Mesenchymal stem cell (in vitro differentiated cells and primary cell): ENCODE data around the gene NES.

Source experiments
- DNase-seq: peaks from one replicate; pipeline ENCODE4 v3.0.0-alpha.2; 2013
- H2AFZ ChIP-seq: one replicate; pipeline ENCODE4 v1.6.1; 2013; ENCODE audit warnings: low read depth, mild to moderate bottlenecking, control low read depth, inconsistent platforms, low read length, moderate library complexity
- H2AK5ac ChIP-seq: 2 replicates; pipeline ENCODE4 v1.6.1; 2013; ENCODE audit warnings: low read length, moderate library complexity, mild to moderate bottlenecking, inconsistent platforms; ENCODE audit not compliant: severe bottlenecking
- H2BK120ac ChIP-seq: one replicate; pipeline ENCODE4 v1.6.1; 2013; ENCODE audit warnings: low read depth, mild to moderate bottlenecking, inconsistent platforms, low read length, moderate library complexity
- H2BK12ac ChIP-seq, 2 experiments: one replicate each; pipeline ENCODE4 v1.6.1; 2013; ENCODE audit warnings: inconsistent platforms in 2 of 2, low read length in 2 of 2, mild to moderate bottlenecking in 2 of 2, moderate library complexity in 2 of 2, control low read depth in 1 of 2
- H2BK15ac ChIP-seq: one replicate; pipeline ENCODE4 v1.6.1; 2013; ENCODE audit warnings: mild to moderate bottlenecking, low read depth, inconsistent platforms; ENCODE audit not compliant: poor library complexity, severe bottlenecking
- H2BK5ac ChIP-seq: 2 replicates; pipeline ENCODE4 v1.6.1; 2013; ENCODE audit warnings: low read depth, mild to moderate bottlenecking, low read length, control low read depth, inconsistent platforms; ENCODE audit not compliant: poor library complexity, severe bottlenecking
- H3K14ac ChIP-seq, 2 experiments: one replicate each; pipeline ENCODE4 v1.6.1; 2013; ENCODE audit warnings: inconsistent platforms in 2 of 2, low read length in 2 of 2, control low read depth in 1 of 2, mild to moderate bottlenecking in 1 of 2, moderate library complexity in 1 of 2
- H3K18ac ChIP-seq, 2 experiments: one replicate each; pipeline ENCODE4 v1.6.1; 2013; ENCODE audit warnings: inconsistent platforms in 2 of 2, low read length in 2 of 2, control low read depth in 1 of 2, low read depth in 1 of 2, mild to moderate bottlenecking in 1 of 2
- H3K23ac ChIP-seq, 2 experiments: one replicate each; pipeline ENCODE4 v1.6.1; 2013; ENCODE audit warnings: inconsistent platforms in 2 of 2, low read length in 2 of 2, mild to moderate bottlenecking in 2 of 2, moderate library complexity in 2 of 2, control low read depth in 1 of 2
- H3K27ac ChIP-seq: 2 replicates; pipeline ENCODE4 v1.5.1; 2013; ENCODE audit warnings: mild to moderate bottlenecking, moderate library complexity, low read length, control low read depth, inconsistent platforms; ENCODE audit not compliant: poor library complexity, severe bottlenecking
- H3K27me3 ChIP-seq, 2 experiments: 2 replicates each; pipeline versions ENCODE4 v1.6.1 to v1.7.0; 2013; ENCODE audit warnings: low read length in 2 of 2, mild to moderate bottlenecking in 2 of 2, moderate library complexity in 2 of 2, control low read depth in 1 of 2, inconsistent platforms in 1 of 2; ENCODE audit not compliant: control insufficient read depth in 1 of 2, insufficient read depth in 1 of 2
- H3K36me3 ChIP-seq, 2 experiments: 2 replicates each; pipeline versions ENCODE4 v1.6.1 to v1.7.0; 2013; ENCODE audit warnings: low read length in 2 of 2, control low read depth in 1 of 2, inconsistent platforms in 1 of 2, low read depth in 1 of 2, mild to moderate bottlenecking in 1 of 2; ENCODE audit not compliant: insufficient read depth in 2 of 2, control insufficient read depth in 1 of 2
- H3K4ac ChIP-seq, 2 experiments: one replicate each; pipeline ENCODE4 v1.6.1; 2013; ENCODE audit warnings: inconsistent platforms in 2 of 2, low read length in 2 of 2, mild to moderate bottlenecking in 2 of 2, moderate library complexity in 2 of 2, control low read depth in 1 of 2, low read depth in 1 of 2
- H3K4me1 ChIP-seq: 2 replicates; pipeline ENCODE4 v1.6.1; 2013; ENCODE audit warnings: low read depth, low read length, control low read depth; ENCODE audit not compliant: control insufficient read depth, insufficient read depth
- H3K4me2 ChIP-seq: 2 replicates; pipeline ENCODE4 v1.6.1; 2013; ENCODE audit warnings: low read length, mild to moderate bottlenecking, inconsistent platforms; ENCODE audit not compliant: poor library complexity, severe bottlenecking
- H3K4me3 ChIP-seq, 2 experiments: 2 replicates each; pipeline versions ENCODE4 v1.5.1 to v1.7.0; 2013; ENCODE audit warnings: low read length in 2 of 2, mild to moderate bottlenecking in 2 of 2, control low read depth in 1 of 2, low read depth in 1 of 2; ENCODE audit not compliant: insufficient read depth in 1 of 2
- H3K79me1 ChIP-seq: replicated peaks from 2 replicates; pipeline ENCODE4 v1.6.1; 2013; ENCODE audit warnings: mild to moderate bottlenecking, control low read depth, low read length, inconsistent platforms; ENCODE audit not compliant: poor library complexity, severe bottlenecking
- H3K9ac ChIP-seq: 2 replicates; pipeline ENCODE4 v1.7.0; 2013; ENCODE audit warnings: mild to moderate bottlenecking, low read length, moderate library complexity
- H3K9me3 ChIP-seq: 2 replicates; pipeline ENCODE4 v1.7.0; 2013; ENCODE audit warnings: mild to moderate bottlenecking, low read length; ENCODE audit not compliant: control insufficient read depth
- H4K8ac ChIP-seq: one replicate; pipeline ENCODE4 v1.6.1; 2013; ENCODE audit warnings: inconsistent platforms, mild to moderate bottlenecking, low read length, moderate library complexity
- H4K91ac ChIP-seq: one replicate; pipeline ENCODE4 v1.6.1; 2013; ENCODE audit warnings: mild to moderate bottlenecking, low read length, inconsistent platforms
- WGBS: methylation state at CpG from one replicate; pipeline ENCODE4 v1.1.7; 2013; ENCODE audit warnings: mixed read lengths; 5-methylcytosine and 5-hydroxymethylcytosine counted together

The NES gene

DNA sequence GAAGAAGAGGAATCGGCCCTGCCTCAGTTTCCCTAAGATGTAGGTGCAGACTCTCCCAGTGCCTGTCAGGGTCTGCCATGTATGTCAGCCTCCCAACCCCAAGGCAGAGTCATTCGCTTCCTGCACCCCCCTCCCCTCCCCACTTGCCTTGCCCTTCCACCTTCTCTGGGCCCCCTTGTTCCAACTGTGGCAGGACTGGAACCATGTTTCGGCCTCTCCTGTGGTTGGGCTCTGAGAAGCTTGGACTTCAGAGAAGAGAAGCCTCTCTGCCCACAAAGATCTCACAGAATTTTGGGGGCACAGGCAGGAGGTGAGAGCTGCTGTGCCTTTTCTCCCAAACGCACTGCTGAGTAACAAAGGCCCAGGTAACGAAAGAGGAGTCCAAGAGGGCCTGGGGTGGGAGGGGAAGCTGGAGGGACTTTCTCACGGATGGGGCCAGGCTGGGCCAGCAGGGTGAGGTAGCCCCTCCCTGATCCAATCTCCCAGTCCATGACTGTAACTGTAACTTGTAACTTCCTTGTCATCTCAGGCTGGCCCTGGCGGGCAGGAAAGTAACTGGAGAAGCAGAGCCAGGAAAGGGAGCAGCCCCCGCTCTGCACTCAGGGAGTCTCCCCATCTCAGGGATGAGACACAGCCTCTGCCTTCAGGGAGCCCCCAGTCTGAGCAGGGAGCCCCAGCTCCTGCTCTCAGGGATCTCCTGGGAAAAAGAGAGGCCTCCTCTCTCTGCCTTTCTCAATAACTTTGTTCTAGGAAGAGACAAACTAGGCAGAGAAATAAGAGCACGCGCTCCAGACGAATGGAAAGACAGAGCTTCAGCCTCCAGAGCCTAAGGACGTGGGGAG lies 16.9 kb upstream of the NES start:
- peak overlapping the region; percentile 18 for H3K9ac ChIP-seq
- peak overlapping the region; percentile 94 for H4K8ac ChIP-seq
- H2BK12ac ChIP-seq: peak overlapping the region; percentile 46 to 49
- H2BK120ac ChIP-seq: peak overlapping the region; percentile 11
- H2BK15ac ChIP-seq: peak overlapping the region; percentile 13
- no peaks in the 10 kb centered on the region for H3K9me3 ChIP-seq
- peak overlapping the region; percentile 69 for H4K91ac ChIP-seq
- H2AFZ ChIP-seq: no peak overlapping the region
- no peaks in the 10 kb centered on the region for H3K79me1 ChIP-seq
- no peak overlapping the region for H3K27ac ChIP-seq
- no peak overlapping the region for H3K14ac ChIP-seq
- no peak overlapping the region for H3K23ac ChIP-seq
- no peak overlapping the region for H2BK5ac ChIP-seq
- H3K4ac ChIP-seq: peak overlapping the region in 1 of 2 experiments; percentile 30
- WGBS: 48% methylated on average over 12 of the region's 12 CpGs
- H2AK5ac ChIP-seq: no peak overlapping the region
- no peak overlapping the region for H3K4me2 ChIP-seq
- no peak overlapping the region for H3K4me3 ChIP-seq
- peaks cover 48% of the 10 kb centered on the region for H3K4me1 ChIP-seq
- peaks cover 2 to 13% of the 10 kb centered on the region in 2 experiments for H3K36me3 ChIP-seq
- peaks cover 0 to 43% of the 10 kb centered on the region in 2 experiments for H3K27me3 ChIP-seq
- no peak for DNase-seq
- H3K18ac ChIP-seq: peak overlapping the region; percentile 18 to 52

DNA sequence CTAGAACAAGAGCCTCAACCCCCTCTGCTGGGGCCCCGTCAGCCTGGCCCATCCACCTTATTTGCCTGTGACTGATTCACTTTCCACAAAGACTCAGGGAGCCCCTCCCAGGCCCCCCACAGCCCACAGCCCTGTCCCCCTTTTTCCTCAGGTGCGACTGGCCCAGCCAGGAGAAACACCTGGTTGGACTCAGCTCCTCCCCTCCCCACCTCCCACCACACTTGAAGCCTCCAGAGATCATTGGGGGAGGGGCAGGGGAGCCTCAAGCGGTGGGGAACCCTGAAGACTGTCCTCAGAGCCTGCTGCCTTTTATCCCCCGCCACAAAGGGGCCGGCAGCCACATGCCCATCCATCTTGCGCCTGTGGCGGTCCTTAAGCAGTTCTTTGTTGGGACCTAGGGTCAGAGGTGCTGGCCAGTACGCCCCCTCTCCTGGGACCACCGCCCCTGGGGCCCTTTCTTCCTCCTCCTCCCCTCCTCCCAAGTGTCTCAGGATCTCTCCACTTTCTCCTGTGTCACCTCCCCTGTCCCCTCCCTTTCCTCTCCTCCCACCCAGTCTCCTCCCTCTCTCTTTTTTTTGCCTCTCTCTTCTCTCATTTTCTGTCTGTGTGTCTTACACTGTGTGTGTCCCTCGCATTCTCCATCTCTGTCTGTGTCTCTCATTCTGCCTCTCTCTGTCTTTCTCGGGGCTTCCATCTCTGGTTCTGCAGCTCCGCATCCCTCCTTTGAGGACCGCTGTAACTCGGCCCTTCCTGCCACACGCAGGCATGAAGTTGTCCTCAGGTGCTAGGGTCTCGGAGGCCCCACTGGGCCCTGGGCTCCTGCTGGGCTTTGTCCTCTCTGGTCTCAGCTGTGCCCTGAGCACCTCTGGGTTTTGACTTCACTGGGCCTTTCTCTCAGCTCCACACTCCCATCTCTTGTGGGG lies 16.0 kb upstream of the NES start:
- 29% methylated on average over 16 of the region's 16 CpGs for WGBS
- H3K4me2 ChIP-seq: peak overlapping the region; percentile 30
- peak overlapping the region in 1 of 2 experiments; percentile 32 for H3K4ac ChIP-seq
- H2AK5ac ChIP-seq: no peak overlapping the region
- no peak overlapping the region for H3K9ac ChIP-seq
- no peak overlapping the region for H3K4me3 ChIP-seq
- H3K18ac ChIP-seq: peak overlapping the region; percentile 37 to 61
- H3K27me3 ChIP-seq: peaks cover 0 to 42% of the 10 kb centered on the region in 2 experiments
- H3K23ac ChIP-seq: no peak overlapping the region
- H2AFZ ChIP-seq: no peak overlapping the region
- H3K36me3 ChIP-seq: peaks cover 0 to 4% of the 10 kb centered on the region in 2 experiments
- H3K14ac ChIP-seq: no peak overlapping the region
- no peaks in the 10 kb centered on the region for H3K79me1 ChIP-seq
- H2BK15ac ChIP-seq: peak overlapping the region; percentile 9
- H3K27ac ChIP-seq: no peak overlapping the region
- peak overlapping the region; percentile 29 to 46 for H2BK12ac ChIP-seq
- peak overlapping the region; percentile 11 for H2BK120ac ChIP-seq
- peaks cover 48% of the 10 kb centered on the region for H3K4me1 ChIP-seq
- H4K8ac ChIP-seq: peak overlapping the region; percentile 94
- H3K9me3 ChIP-seq: no peaks in the 10 kb centered on the region
- H2BK5ac ChIP-seq: no peak overlapping the region
- peak overlapping the region; percentile 37 for H4K91ac ChIP-seq
- DNase-seq: no peak

DNA sequence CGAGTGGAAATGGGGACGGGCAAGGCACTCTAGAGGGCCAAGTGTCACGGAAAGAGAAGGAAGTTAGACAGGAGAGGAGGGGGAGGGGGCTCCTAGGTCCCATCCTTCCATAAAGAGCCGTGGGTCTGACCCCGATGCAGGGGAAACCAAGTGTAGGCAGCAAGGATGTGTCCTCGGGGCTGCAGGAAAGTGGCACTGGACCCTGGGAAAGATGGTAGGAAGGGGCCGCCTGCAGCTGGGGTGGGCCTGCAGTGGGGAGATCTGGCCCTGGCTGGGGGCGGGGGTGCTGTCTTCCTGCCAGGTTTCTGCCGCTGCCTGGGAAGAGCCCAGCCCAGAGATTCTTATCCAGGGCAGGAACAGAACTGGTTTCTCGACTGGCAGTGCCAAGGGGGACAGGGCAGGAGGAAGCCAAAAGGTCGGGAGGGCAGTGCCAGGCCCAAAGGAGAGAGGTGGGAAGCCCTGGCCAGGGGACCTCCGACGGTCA lies 15.3 kb upstream of the NES start:
- H3K79me1 ChIP-seq: no peaks in the 10 kb centered on the region

More for the DNA sequence above, 15.3 kb upstream of the NES start:
- no peak overlapping the region for H3K23ac ChIP-seq
- no peak overlapping the region for H2BK5ac ChIP-seq
- H2AK5ac ChIP-seq: no peak overlapping the region
- H2AFZ ChIP-seq: no peak overlapping the region
- H3K4me2 ChIP-seq: no peak overlapping the region
- no peak overlapping the region for H3K27ac ChIP-seq
- H3K4me1 ChIP-seq: peaks cover 46% of the 10 kb centered on the region
- H2BK15ac ChIP-seq: no peak overlapping the region
- no peaks in the 10 kb centered on the region for H3K36me3 ChIP-seq
- H2BK12ac ChIP-seq: peak overlapping the region; percentile 29 to 41
- no peak overlapping the region for H2BK120ac ChIP-seq
- H3K4ac ChIP-seq: peak overlapping the region in 1 of 2 experiments; percentile 32
- no peak overlapping the region for H3K4me3 ChIP-seq
- H3K9me3 ChIP-seq: no peaks in the 10 kb centered on the region
- H4K8ac ChIP-seq: peak overlapping the region; percentile 55
- H4K91ac ChIP-seq: peak overlapping the region; percentile 1
- peaks cover 0 to 42% of the 10 kb centered on the region in 2 experiments for H3K27me3 ChIP-seq
- H3K14ac ChIP-seq: no peak overlapping the region
- H3K9ac ChIP-seq: peak overlapping the region; percentile 22
- DNase-seq: no peak
- H3K18ac ChIP-seq: peak overlapping the region in 1 of 2 experiments; percentile 28
- 5% methylated on average over 11 of the region's 13 CpGs for WGBS
